Gastroesophageal sphincter (tissue), 3 donors: ENCODE results near the gene GPR6.

Experiments used
- CTCF ChIP-seq, 4 experiments: fragments of 200-600 bp in 2 of 4; fragments of 450-650 bp in 2 of 4; sonication (generic) in 1 of 4; IDR thresholded peaks; one replicate each; pipeline ENCODE4 v1.5.1; 2017 to 2019; ENCODE audit warnings: antibody characterized with exemption in 4 of 4, mild to moderate bottlenecking in 2 of 4, moderate library complexity in 2 of 4
- POLR2A ChIP-seq, 2 donors: fragments of 450-650 bp; IDR thresholded peaks; one replicate each; pipeline ENCODE4 v1.6.1; 2017; ENCODE audit warnings: antibody characterized with exemption in 2 of 2, mild to moderate bottlenecking in 2 of 2, moderate library complexity in 1 of 2
- POLR2AphosphoS5 ChIP-seq: sonication (generic); formaldehyde crosslinking; IDR thresholded peaks from one replicate; pipeline ENCODE4 v1.6.1; 2017; ENCODE audit warnings: antibody characterized with exemption

DNA sequence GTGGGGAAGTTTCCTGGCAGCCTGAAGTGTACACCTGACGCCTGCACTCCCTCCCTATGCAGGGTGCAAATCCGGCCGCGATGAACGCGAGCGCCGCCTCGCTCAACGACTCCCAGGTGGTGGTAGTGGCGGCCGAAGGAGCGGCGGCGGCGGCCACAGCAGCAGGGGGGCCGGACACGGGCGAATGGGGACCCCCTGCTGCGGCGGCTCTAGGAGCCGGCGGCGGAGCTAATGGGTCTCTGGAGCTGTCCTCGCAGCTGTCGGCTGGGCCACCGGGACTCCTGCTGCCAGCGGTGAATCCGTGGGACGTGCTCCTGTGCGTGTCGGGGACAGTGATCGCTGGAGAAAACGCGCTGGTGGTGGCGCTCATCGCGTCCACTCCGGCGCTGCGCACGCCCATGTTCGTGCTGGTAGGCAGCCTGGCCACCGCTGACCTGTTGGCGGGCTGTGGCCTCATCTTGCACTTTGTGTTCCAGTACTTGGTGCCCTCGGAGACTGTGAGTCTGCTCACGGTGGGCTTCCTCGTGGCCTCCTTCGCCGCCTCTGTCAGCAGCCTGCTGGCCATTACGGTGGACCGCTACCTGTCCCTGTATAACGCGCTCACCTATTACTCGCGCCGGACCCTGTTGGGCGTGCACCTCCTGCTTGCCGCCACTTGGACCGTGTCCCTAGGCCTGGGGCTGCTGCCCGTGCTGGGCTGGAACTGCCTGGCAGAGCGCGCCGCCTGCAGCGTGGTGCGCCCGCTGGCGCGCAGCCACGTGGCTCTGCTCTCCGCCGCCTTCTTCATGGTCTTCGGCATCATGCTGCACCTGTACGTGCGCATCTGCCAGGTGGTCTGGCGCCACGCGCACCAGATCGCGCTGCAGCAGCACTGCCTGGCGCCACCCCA is 1.2 kb downstream of the GPR6 start:
- TF ChIP-seq CTCF (IDR thresholded peaks at IDR 0.05), result no peak
- TF ChIP-seq POLR2AphosphoS5, result no peak
- TF ChIP-seq POLR2A (IDR thresholded peaks at IDR 0.05), result no peak
